Middle frontal gyrus (tissue), 1 donor: ENCODE measurements around the gene TIAM2.

Experiments used
- DNase-seq: peaks from one replicate; pipeline ENCODE4 v3.0.0-alpha.2; 2015; ENCODE audit warnings: low spot score; ENCODE audit errors: extremely low spot score

The TIAM2 gene

DNA sequence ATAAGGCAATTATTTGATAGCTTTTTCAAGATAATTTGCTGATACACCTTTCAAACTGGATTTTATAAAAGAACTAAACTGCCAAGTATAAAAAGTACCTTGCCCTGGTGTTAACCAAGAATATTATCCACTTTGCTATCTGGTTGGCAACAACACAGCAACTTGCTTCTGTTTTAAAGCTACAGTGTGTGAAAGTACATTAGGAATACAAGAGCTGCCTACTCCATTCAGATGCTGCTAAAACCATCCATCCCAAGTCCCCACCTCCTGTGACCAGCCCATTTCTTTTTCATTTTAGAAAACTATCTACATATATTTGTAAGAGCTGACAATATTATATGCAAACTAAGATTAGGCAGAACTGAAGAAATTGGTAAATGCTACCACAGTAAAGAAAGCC is 281.5 kb downstream of the TIAM2 start:
- DNase-seq: no peak

DNA sequence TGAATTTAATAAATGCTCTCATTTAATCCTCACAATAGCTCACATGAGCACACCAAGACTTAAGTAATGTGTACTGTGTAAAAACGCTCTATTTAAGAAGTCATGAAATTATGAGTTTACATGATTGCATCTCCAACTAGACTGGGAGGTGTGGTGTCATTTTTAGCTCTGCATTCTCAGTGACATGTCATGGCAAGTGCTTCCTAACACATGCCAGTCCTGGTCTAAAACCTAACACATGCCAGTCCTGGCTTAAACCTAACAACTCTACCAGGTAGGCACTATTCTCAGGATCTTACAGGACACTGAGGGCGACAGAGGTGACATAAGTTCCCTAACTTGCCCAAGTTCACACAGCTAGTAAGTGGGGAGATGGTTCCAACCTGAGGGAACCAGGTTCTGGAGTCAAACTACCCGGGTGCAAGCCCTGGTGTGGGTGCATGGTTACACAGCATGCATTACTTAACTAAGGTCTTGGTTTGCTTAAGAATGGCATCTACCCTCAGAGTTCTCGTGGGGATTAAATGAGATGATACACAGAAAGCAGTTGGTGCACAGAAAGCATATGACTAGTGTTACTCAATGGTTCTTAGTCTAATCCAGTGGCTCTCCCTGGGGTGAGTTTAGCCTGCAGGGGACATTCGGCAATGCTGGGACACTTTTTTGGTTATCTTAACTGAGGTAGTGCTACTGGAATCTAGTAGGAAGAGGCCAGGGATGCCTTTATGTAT is 283.4 kb downstream of the TIAM2 start:
- no peak for DNase-seq

DNA sequence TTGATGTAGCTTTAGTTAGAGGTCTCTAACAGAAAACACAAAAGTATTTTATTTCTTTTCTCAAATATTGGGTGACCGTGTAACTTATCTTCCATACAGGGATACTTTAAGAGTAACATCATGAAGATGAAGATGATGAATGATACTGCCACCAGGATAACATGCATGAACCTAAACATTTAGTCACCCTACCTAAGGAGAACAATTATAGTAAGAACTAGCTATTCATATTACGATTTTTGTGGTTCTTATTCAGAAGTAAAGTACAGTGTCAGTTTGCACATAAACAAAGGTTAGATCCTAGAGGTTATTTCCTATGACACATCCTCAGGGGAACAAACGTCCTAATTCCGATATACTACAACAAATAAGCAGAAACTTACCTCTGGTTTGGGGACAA is 289.7 kb downstream of the TIAM2 start:
- no peak for DNase-seq

DNA sequence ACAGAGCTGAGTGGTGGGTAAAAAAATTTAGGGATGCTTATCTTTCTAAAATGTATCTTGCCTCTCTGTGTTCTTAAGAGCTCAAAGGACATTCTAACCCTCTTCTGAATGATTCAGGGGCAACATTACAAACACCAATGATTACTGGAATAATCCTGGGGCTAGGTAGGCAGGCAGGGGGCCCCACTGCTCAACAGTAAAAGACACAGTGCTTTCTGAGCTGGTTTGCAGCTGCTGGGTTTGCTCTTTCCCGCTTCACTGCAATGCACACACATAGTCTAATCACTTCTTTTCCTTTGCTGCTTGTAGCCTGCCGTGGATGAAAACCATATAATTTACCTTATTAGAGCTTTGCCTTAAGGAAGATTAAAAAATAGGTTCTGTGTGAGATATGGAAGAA is 292.6 kb downstream of the TIAM2 start:
- DNase-seq: no peak

DNA sequence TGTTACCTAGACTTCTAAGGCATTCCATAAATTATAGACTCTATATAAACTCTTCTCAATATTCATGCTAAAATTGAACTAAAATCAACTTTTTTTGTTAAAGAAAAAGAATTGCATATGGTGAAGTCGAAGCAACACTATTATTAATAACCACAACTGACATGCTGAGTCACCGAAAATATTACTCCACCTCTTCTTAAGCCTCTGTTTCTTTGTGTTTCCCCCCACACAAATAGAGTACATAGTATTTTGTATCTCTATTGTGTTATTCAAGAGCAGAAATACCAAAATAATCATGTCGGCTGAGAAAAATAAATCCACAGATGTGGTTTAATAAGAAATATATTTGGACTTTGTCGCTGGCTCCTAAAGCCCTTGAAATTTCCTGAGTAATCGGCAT is 295.4 kb downstream of the TIAM2 start:
- DNase-seq: no peak

DNA sequence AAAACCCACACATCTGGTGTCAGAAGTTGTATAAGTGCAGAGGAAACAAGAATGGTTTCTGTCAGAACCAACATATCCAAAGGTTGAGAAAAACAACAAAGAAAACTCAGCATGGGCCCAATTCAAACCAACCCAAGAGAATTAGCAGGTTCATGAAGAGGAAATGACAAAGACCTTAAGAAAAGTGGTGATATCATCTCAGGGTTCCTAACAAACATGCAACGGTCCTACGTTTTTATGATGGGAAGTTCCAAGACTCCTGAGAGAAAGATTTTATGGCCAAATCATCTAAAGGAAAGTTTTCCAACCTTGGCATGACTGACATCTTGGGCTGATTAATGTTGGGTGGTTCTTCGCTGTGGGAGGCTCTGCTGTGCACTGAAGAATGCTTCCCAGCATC is 296.2 kb downstream of the TIAM2 start:
- no peak for DNase-seq

DNA sequence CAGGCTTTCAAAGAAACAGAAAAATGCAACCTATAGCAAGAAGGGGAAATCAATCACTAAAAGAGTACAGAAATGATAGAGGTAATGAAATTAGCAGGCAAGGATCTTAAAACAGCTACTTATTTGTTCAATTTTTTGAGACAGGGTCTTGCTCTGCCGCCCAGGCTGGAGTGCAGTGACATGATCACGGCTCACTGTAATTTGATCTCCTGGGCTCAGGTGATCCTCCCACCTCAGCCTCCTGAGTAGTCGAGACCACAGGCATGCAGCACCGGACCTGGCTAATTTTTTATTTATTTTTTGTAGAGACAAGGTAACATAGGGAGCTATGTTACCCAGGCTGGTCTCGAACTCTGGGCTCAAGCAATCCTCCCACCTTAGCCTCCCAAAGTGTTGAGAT is 297.6 kb downstream of the TIAM2 start:
- no peak for DNase-seq

DNA sequence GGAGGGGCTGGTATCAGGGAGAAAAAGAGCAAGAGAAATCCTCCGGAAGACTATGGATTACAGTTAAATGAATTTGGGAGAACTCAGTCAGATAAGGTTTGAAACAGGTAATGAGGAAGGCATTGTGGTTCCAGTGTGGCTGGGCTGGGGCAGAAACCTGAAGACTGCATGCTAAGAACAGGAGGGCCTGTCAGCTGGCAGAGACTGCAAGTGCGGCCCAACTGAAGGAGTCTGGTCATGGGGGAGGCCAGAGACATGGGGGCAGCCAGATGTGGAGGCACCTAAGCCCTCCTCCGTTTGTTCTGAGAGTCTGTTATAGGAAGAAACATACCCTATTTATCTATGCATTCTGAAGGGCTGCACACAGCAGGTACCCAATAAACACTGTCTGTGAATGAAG is 302.6 kb downstream of the TIAM2 start:
- no peak for DNase-seq

DNA sequence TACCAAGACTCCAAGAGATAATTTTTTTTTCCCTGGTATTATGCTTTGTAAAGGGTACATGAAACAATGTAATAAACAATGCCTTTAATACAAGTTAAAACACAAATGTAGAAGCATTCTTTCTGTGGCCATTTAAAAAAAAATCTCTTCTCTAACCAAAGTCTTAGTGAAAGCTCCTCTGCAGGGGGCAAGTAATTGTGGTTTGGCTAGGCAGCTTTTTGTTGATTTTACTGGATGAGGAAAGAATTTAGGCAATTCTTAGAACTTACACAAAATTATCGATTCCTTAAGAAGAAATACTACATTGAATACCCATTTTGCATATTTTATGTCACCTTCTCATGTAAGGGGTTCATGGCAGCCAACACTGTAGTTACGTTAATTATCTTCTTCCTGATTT is 306.8 kb downstream of the TIAM2 start:
- DNase-seq: no peak

DNA sequence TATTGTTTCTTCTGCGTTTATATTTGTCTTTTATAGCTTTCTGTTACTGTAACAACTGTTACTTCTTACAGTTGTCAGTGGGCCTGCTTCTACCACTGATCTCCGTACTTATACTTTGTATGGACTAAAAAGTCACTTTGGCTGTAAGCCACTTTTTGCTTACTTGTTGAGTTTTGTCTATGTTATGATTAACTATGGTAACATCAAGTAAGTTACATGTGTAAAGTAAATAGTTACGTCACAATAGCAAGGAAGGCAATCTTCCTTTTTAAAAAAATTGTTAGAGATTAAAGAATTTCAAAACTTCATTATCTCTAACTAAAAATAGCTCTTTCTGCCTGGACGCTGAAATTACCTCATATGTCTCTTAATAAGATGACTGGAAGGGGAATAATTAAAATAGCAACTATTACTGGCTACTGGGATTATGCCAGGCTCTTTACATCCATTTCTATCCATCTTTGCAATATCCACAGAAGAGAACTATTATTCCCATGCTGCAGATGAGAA is 308.3 kb downstream of the TIAM2 start:
- no peak for DNase-seq

DNA sequence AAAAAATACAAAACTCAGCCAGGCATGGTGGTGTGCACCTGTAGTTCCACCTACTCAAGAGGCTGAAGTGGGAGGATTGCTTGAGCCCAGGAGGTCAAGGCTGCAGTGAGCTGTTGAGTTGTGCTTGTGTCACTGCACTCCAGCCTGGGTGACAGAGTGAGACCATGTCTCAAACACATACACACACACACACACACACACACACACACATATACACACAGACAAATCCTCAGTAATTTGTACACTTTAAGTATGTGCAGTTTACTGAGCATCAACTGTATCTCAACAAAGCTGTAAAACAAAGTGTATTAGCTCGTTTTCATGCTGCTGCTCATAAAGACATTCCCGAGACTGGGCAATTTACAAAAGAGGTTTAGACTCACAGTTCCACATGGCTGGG is 311.8 kb downstream of the TIAM2 start:
- no peak for DNase-seq
